ENCODE results near the gene ZBTB43.
A peak's percentile ranks its signal among the peaks of the same experiment; 100 is the strongest.

The ZBTB43 gene

GRCh38 chr9:126847051-126847450 lies 42.2 kb downstream of the ZBTB43 start:
- FAIRE-seq = no peak
- no peak for TF ChIP-seq CTCF (IDR thresholded peaks at IDR 0.05; ENCODE audit: insufficient read depth, missing control alignments)
- no peak for DNase-seq (ENCODE audit: insufficient read length, low spot score)

- TF ChIP-seq CTCF (IDR thresholded peaks at IDR 0.05; ENCODE audit: insufficient read depth, missing control alignments) = no peak
- DNase-seq (ENCODE audit: insufficient read length, low spot score) = no peak
- no peak for FAIRE-seq
These were observed 44.9 kb downstream of the ZBTB43 start for GRCh38 chr9:126849591-126850225.

- no peak for TF ChIP-seq CTCF (IDR thresholded peaks at IDR 0.05; ENCODE audit: insufficient read depth, missing control alignments)
- peak; percentile 86 for FAIRE-seq
- DNase-seq (ENCODE audit: insufficient read length, low spot score) = peak; percentile 40
These were observed 46.5 kb downstream of the ZBTB43 start for GRCh38 chr9:126851286-126851880.

GRCh38 chr9:126852086-126852688 lies 47.3 kb downstream of the ZBTB43 start:
- no peak for FAIRE-seq
- no peak for TF ChIP-seq CTCF (IDR thresholded peaks at IDR 0.05; ENCODE audit: insufficient read depth, missing control alignments)
- no peak for DNase-seq (ENCODE audit: insufficient read length, low spot score)

- DNase-seq (ENCODE audit: insufficient read length, low spot score) (no peak), FAIRE-seq (no peak)
- TF ChIP-seq CTCF (IDR thresholded peaks at IDR 0.05; ENCODE audit: insufficient read depth, missing control alignments) = no peak
These were observed 48.8 kb downstream of the ZBTB43 start for GRCh38 chr9:126853667-126854066.

- no peak for DNase-seq (ENCODE audit: insufficient read length, low spot score)
- TF ChIP-seq CTCF (IDR thresholded peaks at IDR 0.05; ENCODE audit: insufficient read depth, missing control alignments) = no peak
- no peak for FAIRE-seq
These were observed 49.9 kb downstream of the ZBTB43 start for GRCh38 chr9:126854734-126855133.

GRCh38 chr9:126856326-126856877 lies 51.6 kb downstream of the ZBTB43 start:
- TF ChIP-seq CTCF (IDR thresholded peaks at IDR 0.05; ENCODE audit: insufficient read depth, missing control alignments) = no peak
- no peak for DNase-seq (ENCODE audit: insufficient read length, low spot score)
- no peak for FAIRE-seq
